Fibroblast of pulmonary artery (primary cell): ENCODE measurements around the gene SLC13A2.
A peak's percentile ranks its signal among the peaks of the same experiment; 100 is the strongest.

ENCODE experiments used
- DNase-seq: peaks from one replicate; pipeline ENCODE4 v3.0.0-alpha.2; 2010; ENCODE audit warnings: low read depth
- H3K4me3 ChIP-seq: replicated peaks from 2 replicates; pipeline ENCODE4 v1.5.1; 2011; ENCODE audit warnings: low read depth, mild to moderate bottlenecking, control low read depth, low read length, moderate library complexity
- TF ChIP-seq, protein P1 (sequence below): IDR thresholded peaks from 2 replicates; pipeline ENCODE4 v1.5.1; 2011; ENCODE audit warnings: mild to moderate bottlenecking, control low read depth, low read length, inconsistent platforms; ENCODE audit errors: missing control alignments

Gene SLC13A2

DNA sequence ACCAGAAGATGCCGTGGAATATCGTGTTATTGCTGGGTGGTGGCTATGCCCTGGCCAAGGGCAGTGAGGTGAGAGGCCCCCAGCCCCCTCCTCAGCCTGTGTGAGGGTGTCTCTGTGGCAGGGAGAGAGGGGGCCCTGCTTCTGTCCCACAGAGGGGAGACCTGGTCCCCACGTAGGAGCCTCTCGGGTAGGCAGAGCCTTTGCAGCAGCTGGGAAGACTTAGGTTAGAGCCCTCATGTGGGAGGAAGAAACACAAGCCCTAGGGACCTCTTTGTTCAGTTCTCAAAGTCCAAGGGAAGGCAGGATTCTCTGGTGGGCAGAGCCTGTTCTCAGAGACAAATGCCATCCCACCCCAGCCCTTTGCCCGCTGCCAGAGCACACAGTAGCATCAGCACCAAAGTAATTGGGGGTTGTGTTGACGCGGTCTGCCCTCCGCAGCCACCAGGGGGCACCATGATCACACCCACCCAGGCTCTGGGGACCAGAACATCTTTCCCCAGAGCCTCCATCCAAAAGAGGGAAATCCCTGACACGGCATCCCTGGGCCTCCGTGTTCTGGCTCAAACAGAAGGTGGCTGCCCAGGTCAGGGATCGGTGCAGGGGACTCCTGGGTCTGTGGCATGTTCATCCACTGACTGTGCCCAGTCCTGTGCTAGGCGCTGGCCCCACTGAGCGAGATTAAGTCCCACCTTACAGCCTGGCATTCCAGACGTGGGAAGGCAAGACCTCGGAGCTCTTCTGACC is 21.2 kb downstream of the SLC13A2 start:
- TF ChIP-seq, protein P1, sequence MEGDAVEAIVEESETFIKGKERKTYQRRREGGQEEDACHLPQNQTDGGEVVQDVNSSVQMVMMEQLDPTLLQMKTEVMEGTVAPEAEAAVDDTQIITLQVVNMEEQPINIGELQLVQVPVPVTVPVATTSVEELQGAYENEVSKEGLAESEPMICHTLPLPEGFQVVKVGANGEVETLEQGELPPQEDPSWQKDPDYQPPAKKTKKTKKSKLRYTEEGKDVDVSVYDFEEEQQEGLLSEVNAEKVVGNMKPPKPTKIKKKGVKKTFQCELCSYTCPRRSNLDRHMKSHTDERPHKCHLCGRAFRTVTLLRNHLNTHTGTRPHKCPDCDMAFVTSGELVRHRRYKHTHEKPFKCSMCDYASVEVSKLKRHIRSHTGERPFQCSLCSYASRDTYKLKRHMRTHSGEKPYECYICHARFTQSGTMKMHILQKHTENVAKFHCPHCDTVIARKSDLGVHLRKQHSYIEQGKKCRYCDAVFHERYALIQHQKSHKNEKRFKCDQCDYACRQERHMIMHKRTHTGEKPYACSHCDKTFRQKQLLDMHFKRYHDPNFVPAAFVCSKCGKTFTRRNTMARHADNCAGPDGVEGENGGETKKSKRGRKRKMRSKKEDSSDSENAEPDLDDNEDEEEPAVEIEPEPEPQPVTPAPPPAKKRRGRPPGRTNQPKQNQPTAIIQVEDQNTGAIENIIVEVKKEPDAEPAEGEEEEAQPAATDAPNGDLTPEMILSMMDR: peak; percentile 89
- H3K4me3 ChIP-seq: no peak overlapping the region
- DNase-seq: peak; percentile 67

DNA sequence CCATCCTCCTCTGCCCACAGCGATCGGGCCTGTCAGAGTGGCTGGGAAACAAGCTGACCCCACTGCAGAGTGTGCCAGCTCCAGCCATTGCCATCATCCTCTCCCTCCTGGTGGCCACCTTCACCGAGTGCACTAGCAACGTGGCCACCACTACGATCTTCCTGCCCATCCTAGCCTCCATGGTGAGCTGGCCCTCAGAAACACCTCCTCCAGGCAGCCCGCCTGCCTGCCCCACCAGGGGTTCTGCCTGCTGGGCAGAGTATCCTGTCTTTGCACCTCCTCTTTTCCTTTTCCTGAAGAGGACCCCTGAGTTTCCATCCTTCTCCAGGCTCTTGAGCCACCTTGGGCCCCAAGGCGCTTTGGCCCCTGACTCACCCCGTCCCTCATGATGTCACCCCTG is 22.2 kb downstream of the SLC13A2 start:
- H3K4me3 ChIP-seq: no peak overlapping the region
- TF ChIP-seq, protein P1: no peak
- no peak for DNase-seq

DNA sequence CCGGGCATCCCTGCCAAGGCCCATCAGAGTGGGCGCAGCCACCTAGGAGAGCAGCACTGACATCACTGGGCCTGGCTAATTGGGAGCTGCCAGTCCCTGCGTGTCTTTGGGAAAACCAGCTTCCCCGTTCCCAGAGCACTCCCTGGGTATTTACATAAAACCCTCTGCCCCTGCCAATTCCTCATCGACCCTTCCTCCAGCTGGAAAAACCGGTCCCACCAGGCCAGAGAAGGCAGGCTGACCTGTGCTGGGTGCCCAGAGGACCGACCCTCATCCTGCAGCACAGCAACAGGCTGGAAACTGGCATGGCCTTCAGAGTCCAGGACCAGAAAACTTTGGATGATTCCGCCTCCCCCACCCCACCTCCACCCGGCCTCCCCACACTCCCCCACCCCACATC is 24.5 kb downstream of the SLC13A2 start:
- no peak overlapping the region for H3K4me3 ChIP-seq
- DNase-seq: no peak
- TF ChIP-seq, protein P1: no peak

DNA sequence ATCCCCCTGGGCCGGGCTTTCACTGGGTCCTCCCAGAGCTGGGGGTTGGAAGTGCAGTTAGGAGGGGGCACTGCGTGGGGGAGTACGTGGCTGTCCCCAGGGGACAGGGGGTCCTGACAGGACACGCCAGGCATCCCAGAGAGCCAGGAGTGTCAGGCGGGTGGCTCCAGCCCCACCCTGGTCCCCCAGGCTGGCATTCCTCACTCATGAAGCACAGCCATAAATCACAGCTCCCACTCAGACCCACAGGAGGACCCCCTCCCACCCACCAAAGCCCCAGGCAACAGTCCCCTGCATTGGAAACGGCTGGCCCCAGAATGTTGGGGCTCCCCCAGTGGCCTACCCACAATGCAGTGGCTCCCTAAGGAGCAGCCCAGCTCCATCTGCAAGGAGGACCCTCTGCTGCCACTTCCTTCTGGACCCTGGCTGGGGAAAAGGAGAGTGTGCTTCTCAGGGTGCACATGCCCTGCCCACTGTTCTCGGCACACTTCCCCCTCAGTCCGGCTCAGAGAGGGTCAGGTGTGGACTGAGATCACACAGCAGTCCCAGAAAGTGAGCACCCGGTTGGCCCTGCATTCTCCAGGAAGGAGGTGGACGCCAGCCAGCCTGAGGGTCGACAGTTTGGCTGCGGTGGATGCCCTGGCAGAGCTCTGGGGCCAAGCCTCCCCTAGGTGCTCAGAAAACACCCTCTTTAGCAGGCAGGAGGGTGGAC is 25.4 kb downstream of the SLC13A2 start:
- TF ChIP-seq, protein P1: no peak
- no peak for DNase-seq
- no peak overlapping the region for H3K4me3 ChIP-seq

DNA sequence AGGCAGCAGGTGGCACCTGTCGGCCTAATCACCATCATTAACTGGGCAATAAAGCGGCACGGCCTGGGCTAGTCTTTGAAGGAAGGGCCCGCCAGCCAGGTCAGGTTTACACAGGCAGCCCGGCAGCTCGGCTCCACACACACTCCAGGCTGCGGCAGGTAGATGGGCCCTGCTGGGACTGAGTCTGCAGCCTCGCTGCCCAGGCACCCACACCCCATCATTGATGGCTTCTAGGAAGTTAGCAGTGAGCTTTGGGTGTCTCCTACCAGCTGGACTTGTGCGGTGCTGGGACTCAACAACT is 25.9 kb downstream of the SLC13A2 start:
- no peak for DNase-seq
- TF ChIP-seq, protein P1: no peak
- no peak overlapping the region for H3K4me3 ChIP-seq

DNA sequence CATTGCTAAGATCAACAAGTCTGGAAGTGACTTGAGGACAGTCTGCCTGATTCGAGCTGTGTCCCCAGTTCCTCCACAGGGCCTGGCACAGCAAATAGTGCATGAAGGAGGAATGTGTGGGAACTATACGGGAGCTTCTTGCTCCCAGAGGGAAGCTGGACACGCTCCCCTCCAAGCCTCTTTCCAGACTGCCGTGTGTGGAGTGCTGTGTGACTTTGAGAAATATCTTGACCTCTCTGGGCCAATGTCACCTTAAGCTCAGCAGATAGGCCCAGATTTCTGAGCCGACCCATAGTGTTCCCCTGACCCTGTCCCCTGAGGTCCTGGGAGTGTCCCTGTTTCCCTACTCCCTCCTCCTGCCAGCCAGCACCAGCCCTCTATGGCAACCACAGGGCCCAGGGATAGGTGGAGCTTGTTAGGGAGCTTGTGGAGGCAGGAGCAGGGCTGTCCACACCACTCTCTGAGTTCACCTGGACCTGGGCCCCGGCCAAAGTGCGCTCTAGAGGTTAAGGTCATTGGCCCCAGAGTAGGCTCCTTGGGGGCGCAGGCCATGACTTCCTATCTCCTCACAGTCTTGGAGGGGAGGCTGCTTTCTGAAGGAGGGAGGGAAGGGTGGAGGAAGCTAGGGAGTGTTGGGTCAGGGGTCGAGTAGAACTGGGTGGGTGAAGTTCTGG is 26.4 kb downstream of the SLC13A2 start:
- DNase-seq: no peak
- TF ChIP-seq, protein P1: no peak
- H3K4me3 ChIP-seq: no peak overlapping the region
